Measurements from ENCODE around the gene GNB1L. TPM values are rescaled to one million over a fixed set of nuclear protein-coding genes. Genes with fewer than 3 reads are reported as not detected.

Gene GNB1L
- total RNA-seq, 4 donors from 2014 or later: 1.8 to 5.1 (median 4.5) TPM

GRCh38 chr22:19811211-19811621 lies 43.5 kb downstream of the GNB1L start:
- no peaks in the 10 kb centered on the region for H3K9me3 ChIP-seq
- peak in 1 of 2 donors; percentile 1 for DNase-seq
- no peak for TF ChIP-seq POLR2A (IDR thresholded peaks at IDR 0.05)
- TF ChIP-seq CTCF (IDR thresholded peaks at IDR 0.05): no peak
- H3K36me3 ChIP-seq: no peaks in the 10 kb centered on the region
- intact Hi-C loops (cut with DNase I): no loop called here
- H3K27me3 ChIP-seq: no peaks in the 10 kb centered on the region
- no peak overlapping the region for H3K4me3 ChIP-seq (replicated peaks in 1 of 3)
- peaks cover 10 to 17% of the 10 kb centered on the region in 2 donors for H3K4me1 ChIP-seq
- 90 to 91% methylated on average over 11 to 12 of the region's 12 CpGs for WGBS, 2 donors
- H3K27ac ChIP-seq: no peak overlapping the region

GRCh38 chr22:19810381-19811201 lies 44.1 kb downstream of the GNB1L start:
- Histone ChIP-seq H3K4me3 (replicated peaks in 1 of 3) (no peak overlapping the region), H3K36me3 (no peaks in the 10 kb centered on the region), H3K27me3 (no peaks in the 10 kb centered on the region), H3K9me3 (no peaks in the 10 kb centered on the region), H3K27ac (no peak overlapping the region), H3K4me1 (peaks cover 16 to 20% of the 10 kb centered on the region in 2 donors)
- peak in 1 of 2 donors; percentile 2 for DNase-seq
- intact Hi-C loops (cut with DNase I): no loop called here
- WGBS, 2 donors: 92 to 98% methylated on average over 22 to 23 of the region's 23 CpGs
- TF ChIP-seq CTCF (IDR thresholded peaks at IDR 0.05) (no peak), POLR2A (IDR thresholded peaks at IDR 0.05) (no peak)

GRCh38 chr22:19809741-19810140 lies 44.9 kb downstream of the GNB1L start:
- intact Hi-C loops (cut with DNase I): no loop called here
- H3K27me3 ChIP-seq: no peaks in the 10 kb centered on the region
- H3K4me1 ChIP-seq: peaks cover 16 to 20% of the 10 kb centered on the region in 2 donors
- no peak overlapping the region for H3K27ac ChIP-seq
- no peaks in the 10 kb centered on the region for H3K9me3 ChIP-seq
- WGBS, 2 donors: 97 to 100% methylated on average over 3 of the region's 3 CpGs
- DNase-seq: no peak
- H3K4me3 ChIP-seq (replicated peaks in 1 of 3): no peak overlapping the region
- H3K36me3 ChIP-seq: no peaks in the 10 kb centered on the region
- TF ChIP-seq POLR2A (IDR thresholded peaks at IDR 0.05): no peak
- no peak for TF ChIP-seq CTCF (IDR thresholded peaks at IDR 0.05)

GRCh38 chr22:19808873-19809478 lies 45.7 kb downstream of the GNB1L start:
- no peaks in the 10 kb centered on the region for H3K36me3 ChIP-seq
- H3K27me3 ChIP-seq: no peaks in the 10 kb centered on the region
- H3K27ac ChIP-seq: no peak overlapping the region
- peak; percentile 77 to 82 for DNase-seq
- no peak overlapping the region for H3K4me3 ChIP-seq (replicated peaks in 1 of 3)
- no peaks in the 10 kb centered on the region for H3K9me3 ChIP-seq
- intact Hi-C loops (cut with DNase I): no loop called here
- H3K4me1 ChIP-seq: peaks cover 16 to 20% of the 10 kb centered on the region in 2 donors
- 60% methylated on average over 10 to 11 of the region's 11 CpGs for WGBS, 2 donors
- no peak for TF ChIP-seq POLR2A (IDR thresholded peaks at IDR 0.05)
- no peak for TF ChIP-seq CTCF (IDR thresholded peaks at IDR 0.05)
